Neural progenitor cell (in vitro differentiated cells): ENCODE results near the gene SIRPA. TPM values are rescaled to one million over a fixed set of nuclear protein-coding genes. Genes with fewer than 3 reads are reported as not detected.

Experiments used
- DNase-seq: peaks from one replicate; pipeline ENCODE4 v3.0.0-alpha.2; 2016; ENCODE audit warnings: low spot score
- H2AFZ ChIP-seq: fragments of 200-600 bp; sonication (generic); replicated peaks from 2 replicates; pipeline ENCODE4 v1.6.1; 2016; ENCODE audit warnings: antibody characterized with exemption
- H3F3A ChIP-seq: fragments of 200-600 bp; sonication (generic); 2 replicates; pipeline ENCODE4 v1.6.1; 2016; ENCODE audit warnings: antibody characterized with exemption, low read depth
- H3K27ac ChIP-seq: fragments of 200-600 bp; sonication (generic); 2 replicates; pipeline ENCODE4 v1.5.1; 2016; ENCODE audit warnings: mild to moderate bottlenecking
- H3K27me3 ChIP-seq: fragments of 200-600 bp; sonication (generic); 2 replicates; pipeline ENCODE4 v1.6.1; 2016; ENCODE audit warnings: mild to moderate bottlenecking, moderate library complexity
- H3K36me3 ChIP-seq: fragments of 200-600 bp; sonication (generic); 2 replicates; pipeline ENCODE4 v1.5.1; 2016
- H3K4me1 ChIP-seq: fragments of 200-600 bp; sonication (generic); 2 replicates; pipeline ENCODE4 v1.6.1; 2016; ENCODE audit warnings: mixed run types
- H3K4me2 ChIP-seq: fragments of 200-600 bp; sonication (generic); 2 replicates; pipeline ENCODE4 v1.6.1; 2016
- H3K4me3 ChIP-seq: fragments of 200-600 bp; sonication (generic); 2 replicates; pipeline ENCODE4 v1.5.1; 2016
- H3K79me2 ChIP-seq: fragments of 200-600 bp; sonication (generic); 2 replicates; pipeline ENCODE4 v1.6.1; 2016; ENCODE audit warnings: low read depth
- H3K9ac ChIP-seq: fragments of 200-600 bp; sonication (generic); 2 replicates; pipeline ENCODE4 v1.6.1; 2016
- H3K9me3 ChIP-seq: fragments of 200-600 bp; sonication (generic); 2 replicates; pipeline ENCODE4 v1.5.1; 2016; ENCODE audit warnings: low read depth
- H4K20me1 ChIP-seq: fragments of 200-600 bp; sonication (generic); 2 replicates; pipeline ENCODE4 v1.6.1; 2016; ENCODE audit warnings: low read depth
- H3K27ac Mint-ChIP-seq: 3 replicates; pipeline ENCODE4 v1.8.0; 2021; ENCODE audit warnings: mixed read lengths
- H3K27me3 Mint-ChIP-seq: 2 replicates; pipeline ENCODE4 v1.8.0; 2022; ENCODE audit warnings: low read depth, mild to moderate bottlenecking, inconsistent platforms, moderate library complexity, mixed read lengths; ENCODE audit not compliant: insufficient read depth
- H3K36me3 Mint-ChIP-seq: 3 replicates; pipeline ENCODE4 v1.8.0; 2021; ENCODE audit warnings: mixed read lengths
- H3K4me1 Mint-ChIP-seq: 3 replicates; pipeline ENCODE4 v1.8.0; 2021; ENCODE audit warnings: mixed read lengths
- H3K4me3 Mint-ChIP-seq: 3 replicates; pipeline ENCODE4 v1.8.0; 2021; ENCODE audit warnings: mild to moderate bottlenecking, moderate library complexity, mixed read lengths
- H3K9me3 Mint-ChIP-seq: 3 replicates; pipeline ENCODE4 v1.8.0; 2020; ENCODE audit warnings: mixed read lengths
- EZH2 ChIP-seq: fragments of 200-600 bp; sonication (generic); IDR thresholded peaks from 2 replicates; pipeline ENCODE4 v1.6.1; 2017; ENCODE audit warnings: antibody characterized with exemption, mild to moderate bottlenecking, moderate library complexity
- EZH2phosphoT487 ChIP-seq: fragments of 200-600 bp; sonication (generic); IDR thresholded peaks from 2 replicates; pipeline ENCODE4 v1.6.1; 2017; ENCODE audit warnings: antibody characterized with exemption
- total RNA-seq: library from RNA; depleted of rRNA; stranded (reverse); fragments of >200 nt; gene quantifications from 2 replicates; pipeline ENCODE4 v1.2.3, GENCODE V29; 2015; ENCODE audit warnings: low replicate concordance
- TF ChIP-seq, protein P1 (sequence below): fragments of 200-600 bp; sonication (generic); IDR thresholded peaks from 2 replicates; pipeline ENCODE4 v1.5.1; 2017; ENCODE audit warnings: antibody characterized with exemption, mild to moderate bottlenecking

SIRPA gene
- total RNA-seq, 1 donor from 2014 or later = 5.1 TPM

DNA sequence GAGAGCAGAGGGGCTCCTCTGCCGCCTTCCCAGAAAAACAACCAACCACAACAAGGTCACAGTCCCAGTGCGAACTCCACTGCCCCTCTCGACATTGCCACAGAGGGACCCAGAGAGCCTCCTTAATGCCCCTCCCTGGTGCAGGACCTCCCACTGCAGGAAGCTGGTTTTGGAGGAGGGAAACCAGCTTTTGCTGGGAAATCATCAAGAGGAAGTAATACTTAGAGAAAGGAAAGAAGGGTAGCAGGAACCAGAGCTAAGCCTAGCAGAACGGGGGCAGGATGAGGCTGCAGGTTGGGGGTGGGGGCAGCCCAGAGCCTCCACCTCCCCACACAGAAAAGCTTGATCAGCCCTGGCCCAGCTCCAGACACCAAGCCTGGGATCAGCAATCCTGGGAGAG lies 37.7 kb upstream of the SIRPA start:
- H3K27me3 Mint-ChIP-seq = peaks cover 5% of the 10 kb centered on the region
- Histone ChIP-seq H3K4me2 (no peak overlapping the region), H3K79me2 (no peaks in the 10 kb centered on the region), H3K9me3 (no peaks in the 10 kb centered on the region), H3K27ac (no peak overlapping the region), H2AFZ (no peak overlapping the region), H3K4me1 (peaks cover 15% of the 10 kb centered on the region), H3K36me3 (no peaks in the 10 kb centered on the region), H3K4me3 (no peak overlapping the region), H4K20me1 (no peaks in the 10 kb centered on the region), H3K27me3 (no peaks in the 10 kb centered on the region), H3K9ac (no peak overlapping the region), H3F3A (no peaks in the 10 kb centered on the region)
- H3K9me3 Mint-ChIP-seq = no peaks in the 10 kb centered on the region
- DNase-seq = no peak
- H3K4me3 Mint-ChIP-seq = no peak overlapping the region
- H3K27ac Mint-ChIP-seq = no peak overlapping the region
- peaks cover 48% of the 10 kb centered on the region for H3K4me1 Mint-ChIP-seq
- TF ChIP-seq EZH2phosphoT487 = no peak
- TF ChIP-seq, protein P1, sequence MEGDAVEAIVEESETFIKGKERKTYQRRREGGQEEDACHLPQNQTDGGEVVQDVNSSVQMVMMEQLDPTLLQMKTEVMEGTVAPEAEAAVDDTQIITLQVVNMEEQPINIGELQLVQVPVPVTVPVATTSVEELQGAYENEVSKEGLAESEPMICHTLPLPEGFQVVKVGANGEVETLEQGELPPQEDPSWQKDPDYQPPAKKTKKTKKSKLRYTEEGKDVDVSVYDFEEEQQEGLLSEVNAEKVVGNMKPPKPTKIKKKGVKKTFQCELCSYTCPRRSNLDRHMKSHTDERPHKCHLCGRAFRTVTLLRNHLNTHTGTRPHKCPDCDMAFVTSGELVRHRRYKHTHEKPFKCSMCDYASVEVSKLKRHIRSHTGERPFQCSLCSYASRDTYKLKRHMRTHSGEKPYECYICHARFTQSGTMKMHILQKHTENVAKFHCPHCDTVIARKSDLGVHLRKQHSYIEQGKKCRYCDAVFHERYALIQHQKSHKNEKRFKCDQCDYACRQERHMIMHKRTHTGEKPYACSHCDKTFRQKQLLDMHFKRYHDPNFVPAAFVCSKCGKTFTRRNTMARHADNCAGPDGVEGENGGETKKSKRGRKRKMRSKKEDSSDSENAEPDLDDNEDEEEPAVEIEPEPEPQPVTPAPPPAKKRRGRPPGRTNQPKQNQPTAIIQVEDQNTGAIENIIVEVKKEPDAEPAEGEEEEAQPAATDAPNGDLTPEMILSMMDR = no peak
- H3K36me3 Mint-ChIP-seq = no peaks in the 10 kb centered on the region

DNA sequence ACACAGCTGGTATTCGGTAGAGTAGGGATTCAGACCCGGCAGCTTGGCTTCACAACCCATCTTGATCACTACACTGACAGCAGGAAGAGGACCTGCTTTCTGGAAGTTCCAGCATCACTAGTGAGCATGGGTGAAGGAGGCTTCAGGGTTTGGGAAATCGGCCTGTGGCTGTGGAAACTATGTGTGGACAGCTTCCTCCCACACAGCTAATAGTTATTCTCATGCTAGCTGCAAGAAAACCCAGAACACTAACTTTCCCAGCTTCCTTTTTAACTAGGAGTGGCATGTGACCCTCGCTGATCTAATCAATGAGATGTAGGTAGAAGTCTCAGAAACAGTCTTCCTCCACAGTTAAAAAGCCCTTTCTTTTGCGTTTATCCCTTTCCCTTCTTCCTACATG lies 36.3 kb upstream of the SIRPA start:
- Histone ChIP-seq H3K27me3 (no peaks in the 10 kb centered on the region), H3K36me3 (no peaks in the 10 kb centered on the region), H3F3A (no peaks in the 10 kb centered on the region), H3K9me3 (no peaks in the 10 kb centered on the region), H3K4me1 (peaks cover 15% of the 10 kb centered on the region), H3K4me3 (no peak overlapping the region), H3K9ac (no peak overlapping the region), H3K27ac (no peak overlapping the region), H4K20me1 (no peaks in the 10 kb centered on the region), H2AFZ (no peak overlapping the region), H3K79me2 (no peaks in the 10 kb centered on the region), H3K4me2 (no peak overlapping the region)
- no peaks in the 10 kb centered on the region for H3K9me3 Mint-ChIP-seq
- H3K4me3 Mint-ChIP-seq = no peak overlapping the region
- H3K36me3 Mint-ChIP-seq = no peaks in the 10 kb centered on the region
- H3K27me3 Mint-ChIP-seq = peaks cover 5% of the 10 kb centered on the region
- DNase-seq = no peak
- TF ChIP-seq EZH2phosphoT487 (no peak), EZH2 (no peak)
- TF ChIP-seq, protein P1 = no peak
- H3K4me1 Mint-ChIP-seq = peaks cover 58% of the 10 kb centered on the region
- H3K27ac Mint-ChIP-seq = no peak overlapping the region

DNA sequence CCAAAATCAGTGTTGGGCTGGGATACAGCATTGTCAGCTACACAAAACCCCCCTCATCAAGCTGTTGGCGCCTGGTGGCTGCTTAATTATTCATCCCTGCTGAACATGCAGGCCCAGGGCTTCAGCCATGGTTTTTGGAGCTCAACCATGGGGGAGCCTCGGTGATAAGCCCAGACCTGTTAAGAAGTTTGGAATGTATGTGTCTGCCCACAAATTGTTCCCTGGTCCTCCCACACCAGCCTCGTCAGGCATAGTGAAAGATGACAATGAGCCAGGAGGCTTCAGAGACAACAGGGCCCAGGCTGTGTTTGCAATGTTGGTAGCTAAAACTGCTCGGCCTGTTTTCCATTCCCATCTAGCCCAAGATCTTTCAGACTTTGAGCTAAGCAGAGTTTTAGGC lies 34.8 kb upstream of the SIRPA start:
- Mint-ChIP-seq H3K27ac (peak overlapping the region; percentile 85), H3K4me1 (peaks cover 46% of the 10 kb centered on the region), H3K4me3 (no peak overlapping the region), H3K9me3 (no peaks in the 10 kb centered on the region), H3K27me3 (peaks cover 7% of the 10 kb centered on the region), H3K36me3 (no peaks in the 10 kb centered on the region)
- Histone ChIP-seq H3K27ac (no peak overlapping the region), H3K4me2 (no peak overlapping the region), H3K27me3 (no peaks in the 10 kb centered on the region), H3K4me3 (no peak overlapping the region), H3K4me1 (peaks cover 8% of the 10 kb centered on the region), H3F3A (no peaks in the 10 kb centered on the region), H4K20me1 (no peaks in the 10 kb centered on the region), H3K79me2 (no peaks in the 10 kb centered on the region), H2AFZ (peak overlapping the region; percentile 6), H3K9me3 (no peaks in the 10 kb centered on the region), H3K9ac (no peak overlapping the region), H3K36me3 (no peaks in the 10 kb centered on the region)
- TF ChIP-seq, protein P1 = no peak
- TF ChIP-seq EZH2 (no peak), EZH2phosphoT487 (no peak)
- peak; percentile 32 for DNase-seq
